GM18907 (cell line): Measurements from ENCODE around the gene PTPN2.

Experiments used
- ATAC-seq: cut with Tn5 transposase; IDR thresholded peaks from one replicate; pipeline ENCODE4 v1.9.1; 2021; ENCODE audit warnings: mild to moderate bottlenecking, moderate library complexity; ENCODE audit not compliant: unreplicated experiment

Gene PTPN2

DNA sequence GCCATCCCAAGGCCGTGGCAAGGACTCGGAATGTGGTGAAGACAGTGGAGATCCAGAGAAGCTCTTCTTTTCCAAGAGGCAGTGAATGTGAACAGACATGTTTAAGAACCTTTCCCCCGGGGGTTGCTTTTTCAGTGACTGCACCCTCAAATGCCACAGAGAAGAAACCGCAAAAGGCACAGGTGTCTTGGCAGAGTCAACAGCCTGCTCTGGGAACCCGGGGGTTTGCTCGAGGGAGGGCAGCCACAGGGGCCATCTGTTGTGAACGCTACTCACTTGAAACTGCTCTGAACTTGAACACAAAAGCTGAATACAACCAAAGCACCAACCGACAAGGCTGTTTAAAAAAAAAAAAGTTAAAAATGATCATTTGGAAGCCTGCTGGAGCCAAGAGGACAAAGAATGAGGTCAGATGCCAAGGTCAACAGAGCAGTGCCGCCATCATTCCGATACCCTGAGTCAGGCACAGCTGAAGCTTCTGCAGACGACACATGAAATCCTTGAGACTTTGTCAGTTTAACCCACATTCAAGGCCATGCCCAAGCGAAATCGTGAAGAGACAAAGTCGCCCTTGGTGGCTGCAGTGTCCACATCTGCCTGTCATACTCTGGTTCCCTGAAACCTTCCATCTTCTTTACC lies 133.8 kb downstream of the PTPN2 start:
- peak; percentile 61 for ATAC-seq

DNA sequence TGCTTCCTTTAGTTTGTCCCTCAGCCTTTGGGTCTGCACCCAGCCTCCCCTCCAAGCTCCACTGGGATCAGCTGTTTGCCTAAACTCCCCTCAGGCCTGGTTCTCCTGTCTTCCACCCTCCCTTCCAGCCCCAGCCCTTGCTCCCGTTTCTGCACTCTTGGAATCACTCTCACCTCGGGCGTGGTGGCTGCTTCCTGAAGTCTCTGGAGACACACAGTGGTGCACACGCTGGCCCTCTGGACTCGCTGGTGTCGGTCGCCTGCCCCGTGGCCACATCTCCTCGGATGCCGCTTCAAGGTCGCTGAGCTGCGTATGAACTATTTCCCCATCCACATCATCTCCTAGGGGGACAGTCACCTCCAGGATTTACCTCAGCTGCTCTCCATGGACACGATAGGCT lies 134.9 kb downstream of the PTPN2 start:
- no peak for ATAC-seq

DNA sequence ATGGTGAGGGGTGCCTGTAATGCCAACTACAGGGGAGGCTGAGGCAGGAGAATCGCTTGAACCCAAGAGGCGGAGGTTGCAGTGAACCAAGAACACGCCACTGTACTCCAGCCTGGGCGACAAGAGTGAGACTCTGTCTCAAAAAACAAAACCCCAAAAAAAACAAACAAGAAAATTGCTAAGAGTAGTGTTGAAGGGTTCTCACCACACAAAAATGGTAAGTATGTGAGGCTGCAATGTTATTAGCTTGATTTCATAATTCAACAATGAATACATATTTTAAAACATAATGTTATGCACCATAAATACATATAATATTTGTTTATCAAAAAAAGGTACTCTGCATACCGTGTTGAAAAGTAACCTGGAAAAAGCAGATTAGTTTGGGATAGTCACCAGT lies 135.4 kb downstream of the PTPN2 start:
- no peak for ATAC-seq

DNA sequence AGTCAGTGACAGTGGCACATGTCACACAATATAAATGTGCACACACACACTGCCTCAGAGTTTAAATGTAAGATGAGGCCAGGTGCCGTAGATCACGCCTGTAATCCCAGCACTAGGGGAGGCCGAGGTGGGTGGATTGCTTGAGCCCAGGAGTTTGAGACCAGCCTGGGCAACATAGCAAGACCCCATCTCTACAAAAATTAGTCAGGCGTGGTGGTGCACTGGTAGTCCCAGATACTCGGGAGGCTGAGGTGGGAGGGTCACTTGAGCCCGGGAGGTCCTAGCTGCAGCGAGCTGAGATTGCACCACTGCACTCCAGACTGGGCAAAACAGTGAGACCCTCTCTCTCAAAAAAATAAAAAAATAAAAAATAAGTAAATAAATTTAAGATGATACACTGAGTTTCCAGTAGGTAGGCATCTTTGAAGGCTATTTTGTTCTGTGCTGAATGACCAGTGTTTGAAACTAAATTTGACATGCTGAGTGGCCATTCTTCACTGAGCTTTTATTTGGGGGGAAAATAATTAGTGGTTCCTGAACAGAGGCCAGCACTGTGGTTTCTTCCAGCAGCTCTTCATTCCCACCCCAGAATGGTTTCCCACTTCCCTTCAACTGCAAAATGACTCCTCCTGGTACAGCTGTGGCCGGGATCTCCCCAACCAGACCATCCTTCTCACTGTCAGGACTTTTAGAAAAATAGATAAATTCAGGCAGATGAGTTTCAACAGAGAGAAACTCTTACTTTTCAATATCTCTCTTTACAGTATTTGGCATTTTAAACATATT lies 136.3 kb downstream of the PTPN2 start:
- ATAC-seq: no peak

DNA sequence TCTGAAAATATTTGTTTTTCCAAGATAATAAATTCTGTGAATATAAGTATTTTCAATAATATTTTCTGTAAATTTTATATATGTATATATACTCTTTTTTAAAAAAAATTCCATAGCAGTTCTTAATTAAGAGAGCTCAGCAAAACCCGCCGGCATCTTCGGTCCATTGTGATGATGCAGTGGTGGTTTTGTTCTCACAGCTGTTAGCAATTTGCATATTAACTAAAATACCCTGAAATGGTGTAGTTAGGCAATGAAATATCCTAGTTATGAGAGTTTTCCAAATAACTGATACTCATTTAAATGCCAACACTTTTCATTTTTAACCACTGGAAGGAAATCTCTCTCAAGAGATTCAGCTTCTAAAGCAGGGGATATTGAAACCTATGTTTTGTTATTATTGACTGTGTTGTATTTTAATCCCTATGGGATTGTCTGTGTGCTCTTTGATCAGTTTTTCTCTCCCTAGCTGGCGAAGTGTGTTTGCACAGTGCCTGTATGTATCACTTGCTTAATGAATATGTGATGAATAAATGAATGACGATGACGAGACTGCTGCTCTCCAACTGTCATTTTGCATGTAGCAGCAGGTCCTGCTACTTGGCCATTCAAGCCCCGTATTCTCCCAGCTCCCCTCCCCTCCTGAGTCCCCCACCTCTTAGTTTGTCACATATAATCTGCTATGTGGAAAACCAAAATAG lies 138.8 kb downstream of the PTPN2 start:
- ATAC-seq: no peak

DNA sequence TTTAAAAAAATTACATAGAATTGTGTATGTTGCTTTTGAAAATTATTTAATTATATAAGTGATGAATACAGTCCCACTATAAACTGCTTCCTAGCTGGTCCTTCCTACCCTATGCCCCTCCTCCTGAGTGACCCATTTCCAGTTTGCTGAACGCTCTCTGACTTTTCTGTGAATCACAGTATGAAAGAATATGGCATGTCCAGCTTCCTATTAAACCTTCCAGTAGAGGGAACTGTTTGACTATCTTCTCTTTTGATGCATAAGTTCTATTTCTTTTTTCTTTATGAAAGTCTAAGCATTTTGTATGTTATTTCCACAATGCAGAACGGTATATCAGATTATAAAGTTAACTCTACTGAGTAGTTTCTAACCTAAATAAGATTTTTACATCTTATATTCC lies 139.9 kb downstream of the PTPN2 start:
- no peak for ATAC-seq

DNA sequence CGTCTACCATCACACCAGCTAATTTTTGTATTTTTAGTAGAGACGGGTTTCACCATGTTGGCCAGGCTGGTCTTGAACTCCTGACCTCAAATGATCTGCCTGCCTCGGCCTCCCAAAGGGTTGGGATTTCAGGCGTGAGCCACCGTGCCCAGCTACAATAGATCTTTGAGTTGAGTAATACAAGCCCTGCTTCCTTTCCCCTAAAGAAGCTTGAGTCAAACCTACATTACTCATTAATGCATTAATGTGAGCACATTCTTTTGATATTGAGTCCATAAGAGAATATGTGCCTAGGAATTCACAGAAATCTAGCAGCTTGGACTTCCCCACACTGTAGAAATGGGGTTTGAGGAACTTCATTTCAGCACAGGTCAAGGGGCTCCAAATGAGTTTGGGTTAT lies 141.6 kb downstream of the PTPN2 start:
- ATAC-seq: no peak
